Nucleus accumbens (tissue), 56 donors: Measurements from ENCODE around the gene SNRPA.
"Not testable (repeated sequence)": the region's sequence is repeated elsewhere in the genome, so short reads cannot be mapped to it uniquely, and the experiment has no call there.

Experiments used
- DNase-seq, 56 donors: peaks; one replicate each; lab custom pipeline; 2025; lab: John Stamatoyannopoulos, UW

The SNRPA gene

GRCh38 chr19:40774916-40775631 lies 24.1 kb downstream of the SNRPA start, which contains the start of gene MIA:
Gene MIA (plus strand): TSS chr19:40775521. CDS start chr19:40775543, 22 bp downstream.
- no peak for DNase-seq

- DNase-seq, result no peak
Measured at GRCh38 chr19:40775632-40776022, 24.6 kb downstream of the SNRPA start.

GRCh38 chr19:40776364-40776763 lies 25.4 kb downstream of the SNRPA start:
- DNase-seq, result no peak

GRCh38 chr19:40776932-40777644 lies 26.1 kb downstream of the SNRPA start:
- DNase-seq, result peak in 54 of 56 donors; percentile 33 to 96 (median 80)

- DNase-seq, result peak in 2 of 56 donors; percentile 75 to 86
Measured at GRCh38 chr19:40777645-40777936, 26.6 kb downstream of the SNRPA start.

- peak; percentile 97 to 100 (median 99) for DNase-seq
Measured at GRCh38 chr19:40777937-40778705, 27.1 kb downstream of the SNRPA start, which contains the start of gene RAB4B. Gene RAB4B (plus strand): TSS chr19:40778247. CDS start chr19:40778376, 129 bp downstream.

- no peak for DNase-seq
Measured at GRCh38 chr19:40778706-40779284, 27.8 kb downstream of the SNRPA start.

GRCh38 chr19:40780582-40780981 lies 29.6 kb downstream of the SNRPA start:
- no peak for DNase-seq

GRCh38 chr19:40781140-40781539 lies 30.1 kb downstream of the SNRPA start:
- no peak for DNase-seq

- no peak for DNase-seq
Measured at GRCh38 chr19:40783711-40784110, 32.7 kb downstream of the SNRPA start.

- not testable (repeated sequence) for DNase-seq
Measured at GRCh38 chr19:40784146-40784545, 33.1 kb downstream of the SNRPA start.

GRCh38 chr19:40785526-40785925 lies 34.5 kb downstream of the SNRPA start:
- no peak for DNase-seq

- no peak for DNase-seq
Measured at GRCh38 chr19:40786060-40787037, 35.3 kb downstream of the SNRPA start.

- DNase-seq, result no peak
Measured at GRCh38 chr19:40791349-40791748, 40.3 kb downstream of the SNRPA start.

- no peak for DNase-seq
Measured at GRCh38 chr19:40791996-40792395, 41.0 kb downstream of the SNRPA start.

GRCh38 chr19:40797166-40797962 lies 46.4 kb downstream of the SNRPA start:
- no peak for DNase-seq

- peak in 16 of 56 donors; percentile 16 to 62 (median 54) for DNase-seq
Measured at GRCh38 chr19:40797963-40798682, 47.1 kb downstream of the SNRPA start.
